Effector memory CD4-positive, alpha-beta T cell (primary cell): ENCODE results near the gene PRKG1.
"Not testable (repeated sequence)": the region's sequence is repeated elsewhere in the genome, so short reads cannot be mapped to it uniquely, and the experiment has no call there.

Source experiments
- DNase-seq, 3 donors: peaks; one replicate each; pipeline ENCODE4 v3.0.0-alpha.2; 2020
- H3K27ac ChIP-seq: 2 replicates; pipeline ENCODE4 v1.7.0; 2013; ENCODE audit warnings: mild to moderate bottlenecking, low read length, moderate library complexity; ENCODE audit not compliant: insufficient read depth, poor library complexity, severe bottlenecking
- H3K27me3 ChIP-seq: replicated peaks from 2 replicates; pipeline ENCODE4 v1.7.0; 2013; ENCODE audit warnings: mild to moderate bottlenecking, low read length; ENCODE audit not compliant: insufficient read depth, control insufficient read depth, poor library complexity, severe bottlenecking
- H3K36me3 ChIP-seq: 2 replicates; pipeline ENCODE4 v1.7.0; 2013; ENCODE audit warnings: mild to moderate bottlenecking, low read length, moderate library complexity; ENCODE audit not compliant: control insufficient read depth, insufficient read depth
- H3K4me1 ChIP-seq: 2 replicates; pipeline ENCODE4 v1.7.0; 2013; ENCODE audit warnings: low read length, mild to moderate bottlenecking; ENCODE audit not compliant: control insufficient read depth, insufficient read depth, poor library complexity, severe bottlenecking
- H3K4me3 ChIP-seq: 2 replicates; pipeline ENCODE4 v1.7.0; 2013; ENCODE audit warnings: low read length, low read depth, mild to moderate bottlenecking; ENCODE audit not compliant: insufficient read depth, poor library complexity, severe bottlenecking
- H3K9me3 ChIP-seq: 2 replicates; pipeline ENCODE4 v1.7.0; 2013; ENCODE audit warnings: mild to moderate bottlenecking, low read length, moderate library complexity; ENCODE audit not compliant: control insufficient read depth

The PRKG1 gene

DNA sequence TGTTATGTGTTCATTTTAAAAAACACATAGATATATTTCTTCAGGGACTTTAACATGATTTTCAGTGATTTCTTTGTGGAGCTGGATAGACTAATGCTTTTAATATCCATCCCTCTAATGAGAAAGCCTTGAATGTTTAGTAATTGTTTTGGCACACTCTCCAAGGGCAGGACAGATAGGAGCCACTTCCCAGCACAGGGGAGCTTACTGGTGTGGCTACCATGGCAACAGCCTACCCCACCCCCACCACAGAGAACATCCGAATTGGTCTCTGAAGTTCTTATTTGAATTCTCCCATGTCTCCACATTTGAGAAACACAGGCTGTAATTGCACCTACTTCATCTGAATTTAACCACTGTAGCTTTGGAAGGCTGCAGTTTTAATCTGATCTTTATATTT is 87.7 kb downstream of the PRKG1 start:
- H3K27ac ChIP-seq: no peak overlapping the region

DNA sequence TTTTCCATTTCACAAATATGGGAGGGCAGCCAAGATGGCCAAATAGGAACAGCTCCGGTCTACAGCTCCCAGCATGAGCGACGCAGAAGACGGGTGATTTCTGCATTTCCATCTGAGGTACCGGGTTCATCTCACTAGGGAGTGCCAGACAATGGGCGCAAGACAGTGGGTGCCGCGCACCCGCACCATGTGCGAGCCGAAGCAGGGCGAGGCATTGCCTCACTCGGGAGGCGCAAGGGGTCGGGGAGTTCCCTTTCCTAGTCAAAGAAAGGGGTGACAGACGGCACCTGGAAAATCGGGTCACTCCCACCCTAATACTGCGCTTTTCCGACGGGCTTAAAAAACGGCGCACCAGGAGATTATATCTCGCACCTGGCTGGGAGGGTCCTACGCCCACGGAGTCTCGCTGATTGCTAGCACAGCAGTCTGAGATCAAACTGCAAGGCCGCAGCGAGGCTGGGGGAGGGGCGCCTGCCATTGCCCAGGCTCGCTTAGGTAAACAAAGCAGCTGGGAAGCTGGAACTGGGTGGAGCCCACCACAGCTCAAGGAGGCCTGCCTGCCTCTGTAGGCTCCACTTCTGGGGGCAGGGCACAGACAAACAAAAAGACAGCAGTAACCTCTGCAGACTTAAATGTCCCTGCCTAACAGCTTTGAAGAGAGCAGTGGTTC is 89.2 kb downstream of the PRKG1 start:
- H3K36me3 ChIP-seq, H3K27ac ChIP-seq, H3K27me3 ChIP-seq, H3K4me3 ChIP-seq, H3K4me1 ChIP-seq, DNase-seq, H3K9me3 ChIP-seq: not testable (repeated sequence)

More for the DNA sequence above, 87.7 kb downstream of the PRKG1 start:
- Histone ChIP-seq H3K36me3 (no peaks in the 10 kb centered on the region), H3K27me3 (no peaks in the 10 kb centered on the region), H3K4me1 (no peaks in the 10 kb centered on the region), H3K4me3 (no peak overlapping the region), H3K9me3 (no peaks in the 10 kb centered on the region)
- no peak for DNase-seq

DNA sequence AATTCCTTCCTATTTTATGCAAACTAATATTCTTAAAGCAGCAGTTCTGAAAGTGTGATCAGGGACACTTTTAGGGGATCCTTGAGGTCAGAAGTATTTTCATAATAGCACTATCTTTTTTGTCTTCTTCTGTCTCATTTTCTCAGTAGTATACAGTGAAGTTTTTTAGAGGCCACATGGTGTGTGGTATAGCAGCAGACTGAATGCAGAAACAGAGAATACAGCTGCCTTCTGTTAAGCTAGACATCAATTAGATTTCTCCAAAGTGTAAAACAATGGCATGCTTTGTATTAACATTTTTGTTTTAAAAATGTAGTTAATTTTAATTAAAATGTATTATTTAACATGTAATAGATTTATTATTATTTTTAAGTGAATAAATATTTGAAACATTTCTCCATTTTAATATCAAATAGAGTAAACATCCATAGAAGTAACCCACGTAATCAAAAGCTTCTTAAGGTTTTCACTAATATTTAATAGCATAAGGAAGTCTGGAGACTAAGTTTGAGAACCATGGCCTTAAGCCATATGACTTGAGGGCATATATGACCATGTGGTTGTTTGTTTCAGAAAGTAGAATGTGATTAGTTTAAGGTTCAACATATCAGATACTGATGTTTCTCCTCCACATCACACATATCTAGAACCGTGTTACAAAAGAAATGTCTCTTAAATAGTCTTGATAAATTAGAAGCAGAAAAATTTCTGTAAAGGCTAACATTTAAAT is 94.0 kb downstream of the PRKG1 start:
- no peak overlapping the region for H3K27ac ChIP-seq
- H3K36me3 ChIP-seq: no peaks in the 10 kb centered on the region
- H3K4me3 ChIP-seq: no peak overlapping the region
- no peaks in the 10 kb centered on the region for H3K9me3 ChIP-seq
- H3K4me1 ChIP-seq: no peaks in the 10 kb centered on the region
- H3K27me3 ChIP-seq: no peaks in the 10 kb centered on the region
- no peak for DNase-seq

DNA sequence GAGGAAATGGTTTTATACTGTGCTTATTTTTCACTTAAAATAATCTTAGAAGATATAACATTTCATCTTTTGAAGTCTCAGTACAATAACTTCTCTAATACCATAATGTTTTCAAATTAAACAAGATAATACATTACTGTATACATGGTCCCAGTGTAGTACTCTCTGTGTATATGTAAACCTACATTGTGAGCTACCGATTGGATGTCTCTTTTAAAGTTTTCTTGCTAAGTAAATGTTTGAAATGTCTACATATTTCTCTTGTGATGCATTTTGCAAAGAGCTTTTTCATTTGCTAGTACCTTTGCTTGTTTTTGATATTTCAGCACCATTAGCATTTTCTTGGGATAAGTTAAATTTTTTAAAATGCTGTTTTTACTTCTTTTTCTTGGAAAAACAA is 94.8 kb downstream of the PRKG1 start:
- H3K4me3 ChIP-seq: no peak overlapping the region
- H3K36me3 ChIP-seq: no peaks in the 10 kb centered on the region
- H3K27me3 ChIP-seq: no peaks in the 10 kb centered on the region
- DNase-seq: no peak
- no peak overlapping the region for H3K27ac ChIP-seq
- H3K9me3 ChIP-seq: no peaks in the 10 kb centered on the region
- H3K4me1 ChIP-seq: no peaks in the 10 kb centered on the region

DNA sequence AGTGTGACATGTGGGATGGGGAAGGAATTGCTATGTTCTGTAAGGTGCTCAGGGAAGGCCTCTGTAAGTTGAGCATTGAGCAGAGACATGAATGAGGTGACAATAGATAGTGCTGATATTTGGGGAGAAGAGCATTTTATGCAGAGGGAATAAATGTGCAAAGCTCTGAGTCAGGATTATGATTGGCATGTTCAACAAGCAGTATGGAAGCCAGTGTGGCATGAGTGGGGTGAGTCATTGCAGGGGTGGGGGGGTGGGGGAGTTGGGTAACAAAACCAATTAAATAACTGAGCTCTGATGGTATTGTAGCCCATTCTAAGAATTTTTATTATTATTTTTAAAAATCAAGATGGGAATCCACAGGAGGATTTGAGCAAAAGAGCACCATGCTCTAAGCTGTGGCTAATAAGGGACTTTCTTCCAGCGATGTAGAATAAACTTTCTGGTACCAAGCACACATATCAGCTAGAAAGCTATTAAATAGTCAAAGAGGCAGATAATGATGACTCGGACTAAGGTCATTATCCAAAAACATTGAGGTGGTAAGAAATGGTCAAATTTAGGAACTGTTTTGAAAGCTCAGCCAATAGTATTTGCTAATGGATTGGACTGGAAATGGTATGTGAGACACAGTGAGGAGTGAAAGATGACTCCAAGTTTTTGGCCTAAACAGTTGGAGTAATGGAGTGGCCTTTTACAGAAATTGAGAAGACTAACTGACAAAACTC is 96.4 kb downstream of the PRKG1 start:
- Histone ChIP-seq H3K27ac (no peak overlapping the region), H3K36me3 (no peaks in the 10 kb centered on the region), H3K4me3 (no peak overlapping the region), H3K9me3 (no peaks in the 10 kb centered on the region), H3K4me1 (no peaks in the 10 kb centered on the region), H3K27me3 (no peaks in the 10 kb centered on the region)
- no peak for DNase-seq

DNA sequence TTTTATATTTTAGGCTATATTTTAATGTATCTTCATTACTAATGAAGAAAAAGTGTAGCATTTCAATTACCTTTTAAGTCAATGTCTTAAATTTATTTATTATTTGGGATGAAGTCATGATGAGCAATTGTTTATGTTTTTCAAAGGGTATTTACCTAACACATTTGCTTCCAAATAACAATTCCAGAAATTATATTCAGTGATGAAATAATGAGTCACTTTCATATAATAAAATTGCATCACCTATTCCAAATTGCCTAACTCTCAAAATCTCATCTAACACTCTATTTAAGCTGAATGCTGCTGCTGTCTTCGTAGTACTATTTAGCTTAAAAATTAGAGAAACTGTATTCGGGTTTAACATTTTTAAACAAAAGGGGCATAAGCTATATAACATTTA is 97.7 kb downstream of the PRKG1 start:
- H3K9me3 ChIP-seq: no peaks in the 10 kb centered on the region
- H3K27me3 ChIP-seq: no peaks in the 10 kb centered on the region
- H3K4me1 ChIP-seq: no peaks in the 10 kb centered on the region
- H3K4me3 ChIP-seq: no peak overlapping the region
- H3K27ac ChIP-seq: no peak overlapping the region
- no peaks in the 10 kb centered on the region for H3K36me3 ChIP-seq
- no peak for DNase-seq

DNA sequence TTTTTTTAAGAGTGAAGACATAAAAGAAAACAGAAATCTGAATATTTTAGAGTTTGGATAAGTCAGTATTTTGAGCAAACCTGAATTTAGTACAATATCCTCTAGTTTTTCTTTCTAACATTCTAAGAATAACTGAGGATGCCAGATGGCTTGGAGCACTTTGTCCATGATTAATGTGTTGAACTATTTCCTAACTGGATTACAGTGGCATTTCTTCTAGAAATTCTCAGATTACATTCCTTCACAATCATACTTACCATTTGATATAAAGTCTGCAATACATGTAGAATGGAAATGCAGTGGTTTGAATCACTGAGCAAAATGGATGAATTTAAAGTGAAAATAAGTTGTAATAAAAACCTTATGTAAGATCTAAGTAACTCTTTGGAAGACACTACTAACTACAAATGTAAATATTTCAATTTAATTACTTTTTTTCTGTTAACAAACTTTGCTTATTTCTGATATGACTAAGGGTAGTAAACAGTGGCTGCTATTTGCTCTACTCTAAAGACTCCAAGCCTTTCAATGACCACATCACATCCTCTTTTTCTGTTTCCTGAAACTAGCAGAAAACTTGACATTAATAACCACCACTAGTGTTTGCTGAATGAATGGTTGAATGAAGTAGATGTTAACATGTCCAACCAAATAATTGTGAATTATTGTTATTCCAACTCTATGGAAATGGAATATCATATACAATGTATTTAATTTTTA is 102.8 kb downstream of the PRKG1 start:
- no peaks in the 10 kb centered on the region for H3K9me3 ChIP-seq
- H3K4me3 ChIP-seq: no peak overlapping the region
- H3K4me1 ChIP-seq: no peaks in the 10 kb centered on the region
- H3K27me3 ChIP-seq: no peaks in the 10 kb centered on the region
- H3K36me3 ChIP-seq: no peaks in the 10 kb centered on the region
- DNase-seq: no peak
- H3K27ac ChIP-seq: no peak overlapping the region

DNA sequence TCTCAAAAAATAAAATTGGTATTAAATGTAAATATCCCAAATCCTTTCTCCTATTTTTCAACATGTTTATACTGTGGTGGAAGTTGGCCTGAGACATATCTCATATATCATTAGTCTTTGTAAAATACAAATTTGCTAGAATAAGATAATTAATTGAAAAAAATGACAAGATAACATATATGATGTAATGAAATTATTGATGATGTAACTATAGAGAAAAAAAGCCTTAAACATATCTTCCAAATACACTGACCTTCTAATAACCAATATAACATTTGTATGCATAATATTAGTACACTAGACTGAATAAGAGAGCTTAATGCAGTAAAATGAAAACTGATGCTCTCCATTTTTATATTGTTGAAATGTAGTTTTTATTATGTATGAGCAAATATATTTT is 104.3 kb downstream of the PRKG1 start:
- no peak for DNase-seq
- Histone ChIP-seq H3K27ac (no peak overlapping the region), H3K4me1 (no peaks in the 10 kb centered on the region), H3K9me3 (no peaks in the 10 kb centered on the region), H3K36me3 (no peaks in the 10 kb centered on the region), H3K4me3 (no peak overlapping the region), H3K27me3 (no peaks in the 10 kb centered on the region)

DNA sequence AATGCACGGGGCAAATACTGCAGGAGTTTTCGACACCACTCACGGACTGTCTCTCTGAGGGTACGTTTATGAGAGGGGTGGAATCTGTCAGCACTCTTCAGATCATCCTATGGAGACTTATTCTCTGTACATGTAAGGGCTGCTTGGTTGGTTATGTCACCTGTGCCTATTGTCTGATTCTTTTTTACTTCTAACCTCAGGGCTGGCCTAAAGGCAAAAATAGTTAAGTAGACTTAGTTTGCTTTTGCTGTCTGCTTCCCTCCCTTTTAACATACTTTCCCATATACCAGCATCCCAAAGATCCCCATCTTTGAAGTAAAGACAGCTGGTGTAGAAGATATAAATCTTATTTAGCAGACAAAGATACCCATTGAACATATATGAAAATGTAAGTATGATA is 105.9 kb downstream of the PRKG1 start:
- Histone ChIP-seq H3K4me3 (no peak overlapping the region), H3K36me3 (no peaks in the 10 kb centered on the region), H3K27ac (no peak overlapping the region), H3K9me3 (no peaks in the 10 kb centered on the region), H3K4me1 (no peaks in the 10 kb centered on the region), H3K27me3 (no peaks in the 10 kb centered on the region)
- DNase-seq: no peak
